Measurements from ENCODE around the gene CRTAC1.

DNA sequence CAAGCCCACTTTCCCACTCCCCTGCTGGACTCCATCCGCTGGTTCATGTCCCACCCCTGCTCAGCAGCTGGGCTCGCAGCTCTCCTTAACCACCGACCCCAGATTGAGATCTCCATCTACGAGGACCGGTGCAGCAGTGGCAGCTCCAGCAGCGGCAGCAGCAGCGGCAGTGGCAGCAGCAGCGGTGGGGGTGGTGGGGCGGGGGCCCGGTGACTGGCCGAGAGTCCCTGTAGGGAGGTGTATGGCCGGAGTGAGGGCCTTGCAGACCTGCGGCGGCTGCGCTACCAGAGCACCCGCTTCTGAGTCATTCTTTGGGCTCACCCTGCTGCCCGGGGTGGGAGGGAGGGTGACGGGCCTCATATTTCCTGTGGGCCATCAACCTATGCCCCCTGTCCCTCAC, 164.9 kb downstream of the CRTAC1 start:
- TF ChIP-seq POLR2AphosphoS5 (IDR thresholded peaks at IDR 0.05; ENCODE audit: borderline replicate concordance, low read depth, low read length) (no peak), EZH2 (IDR thresholded peaks at IDR 0.05) (no peak), FOXP2 (optimal IDR thresholded peaks at IDR 0.05; ENCODE audit: control extremely low read depth, extremely low read length, insufficient read depth) (no peak)

Measured in SK-N-MC (cell line).